Ovary (tissue), 3 donors: Measurements from ENCODE around the gene SAE1.

Experiments
- CTCF ChIP-seq, 3 donors: fragments of 450-650 bp in 2 of 3; fragments of 200-600 bp in 1 of 3; IDR thresholded peaks; one replicate each; pipeline versions ENCODE4 v1.5.1 to v1.8.0; 2016 to 2022; ENCODE audit warnings: antibody characterized with exemption in 3 of 3, mild to moderate bottlenecking in 1 of 3
- POLR2A ChIP-seq: fragments of 450-650 bp; IDR thresholded peaks from one replicate; pipeline ENCODE4 v1.6.1; 2017; ENCODE audit warnings: antibody characterized with exemption, mild to moderate bottlenecking, moderate library complexity
- donor health status: DM: no; HTN: no; CAD: no.

- TF ChIP-seq CTCF (IDR thresholded peaks at IDR 0.05) (no peak), POLR2A (no peak)
Measured at GRCh38 chr19:47135156-47135555, 4.5 kb downstream of the SAE1 start.
